Measurements from ENCODE around the gene RAI1. TPM values are rescaled to one million over a fixed set of nuclear protein-coding genes. Genes with fewer than 3 reads are reported as not detected.

Gene RAI1
- total and polyA plus RNA-seq, 2 donors: 4.3 to 10.9 TPM

DNA sequence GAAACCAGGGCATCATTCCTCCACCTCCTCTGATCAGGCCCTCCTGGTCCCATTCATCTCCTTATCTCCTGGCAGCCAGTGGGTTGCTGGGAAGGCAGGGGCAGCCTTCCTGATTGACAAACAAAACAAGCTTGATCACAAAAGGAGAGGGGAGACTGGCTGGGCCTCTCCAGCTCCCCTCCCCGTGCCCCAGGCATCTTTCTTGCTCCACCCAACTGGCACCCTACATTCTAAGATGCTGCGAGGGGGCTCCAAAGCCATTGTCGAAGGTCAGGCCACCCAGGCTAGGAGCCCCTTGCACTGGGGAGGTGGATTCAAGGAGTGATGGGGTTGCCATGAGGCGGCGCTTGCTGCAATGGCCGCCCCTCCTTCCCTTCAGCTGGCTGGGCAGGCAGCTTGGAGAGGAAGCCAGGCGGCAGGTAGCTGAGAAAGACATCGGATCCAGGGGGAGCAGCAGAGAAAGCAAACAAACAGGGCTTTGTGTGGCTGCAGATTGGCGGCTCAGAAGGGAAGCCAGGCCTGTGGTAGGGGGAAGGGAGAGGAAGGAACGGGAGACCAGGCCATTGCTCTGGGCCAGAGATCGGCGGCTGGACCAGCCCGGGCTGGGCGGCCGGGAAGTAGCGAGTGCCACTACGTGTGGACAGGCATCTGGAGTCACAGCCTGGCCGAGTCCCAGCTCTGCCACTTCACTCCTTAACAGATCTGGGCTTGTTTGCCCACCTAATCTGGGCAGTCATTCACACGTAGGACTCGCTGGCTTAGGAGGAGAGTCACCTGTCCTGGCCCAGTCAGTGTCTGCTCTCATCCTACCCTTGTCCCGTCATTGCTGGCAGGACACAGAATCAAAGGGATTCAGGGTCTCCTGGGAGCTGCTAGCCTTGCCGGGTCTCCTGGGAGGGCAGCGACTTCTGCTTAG lies 12.3 kb downstream of the RAI1 start:
- peaks cover 45 to 80% of the 10 kb centered on the region in 2 donors for H3K4me1 ChIP-seq (ENCODE audit: control insufficient read depth in 2 of 2, insufficient read depth in 2 of 2, low read length in 2 of 2)
- H3K27me3 ChIP-seq (ENCODE audit: control insufficient read depth in 2 of 2, insufficient read depth in 1 of 2, low read length in 1 of 2): no peaks in the 10 kb centered on the region
- WGBS: 35% methylated on average over 23 of the region's 23 CpGs
- no peaks in the 10 kb centered on the region for H3K9me3 ChIP-seq (ENCODE audit: control insufficient read depth in 2 of 2, insufficient read depth in 1 of 2, low read length in 1 of 2)
- peak overlapping the region; percentile 78 for H3K27ac ChIP-seq (ENCODE audit: low read depth in 1 of 2, low read length in 1 of 2)
- H3K4me3 ChIP-seq (ENCODE audit: low read length in 2 of 2): peak overlapping the region in 1 of 2 donors; percentile 79
- peak in 1 of 9 donors; percentile 54 for DNase-seq (ENCODE audit: low read depth in 6 of 9, low spot score in 9 of 9)
- no peaks in the 10 kb centered on the region for H3K36me3 ChIP-seq (ENCODE audit: control insufficient read depth in 2 of 2, insufficient read depth in 2 of 2, low read length in 1 of 2)

DNA sequence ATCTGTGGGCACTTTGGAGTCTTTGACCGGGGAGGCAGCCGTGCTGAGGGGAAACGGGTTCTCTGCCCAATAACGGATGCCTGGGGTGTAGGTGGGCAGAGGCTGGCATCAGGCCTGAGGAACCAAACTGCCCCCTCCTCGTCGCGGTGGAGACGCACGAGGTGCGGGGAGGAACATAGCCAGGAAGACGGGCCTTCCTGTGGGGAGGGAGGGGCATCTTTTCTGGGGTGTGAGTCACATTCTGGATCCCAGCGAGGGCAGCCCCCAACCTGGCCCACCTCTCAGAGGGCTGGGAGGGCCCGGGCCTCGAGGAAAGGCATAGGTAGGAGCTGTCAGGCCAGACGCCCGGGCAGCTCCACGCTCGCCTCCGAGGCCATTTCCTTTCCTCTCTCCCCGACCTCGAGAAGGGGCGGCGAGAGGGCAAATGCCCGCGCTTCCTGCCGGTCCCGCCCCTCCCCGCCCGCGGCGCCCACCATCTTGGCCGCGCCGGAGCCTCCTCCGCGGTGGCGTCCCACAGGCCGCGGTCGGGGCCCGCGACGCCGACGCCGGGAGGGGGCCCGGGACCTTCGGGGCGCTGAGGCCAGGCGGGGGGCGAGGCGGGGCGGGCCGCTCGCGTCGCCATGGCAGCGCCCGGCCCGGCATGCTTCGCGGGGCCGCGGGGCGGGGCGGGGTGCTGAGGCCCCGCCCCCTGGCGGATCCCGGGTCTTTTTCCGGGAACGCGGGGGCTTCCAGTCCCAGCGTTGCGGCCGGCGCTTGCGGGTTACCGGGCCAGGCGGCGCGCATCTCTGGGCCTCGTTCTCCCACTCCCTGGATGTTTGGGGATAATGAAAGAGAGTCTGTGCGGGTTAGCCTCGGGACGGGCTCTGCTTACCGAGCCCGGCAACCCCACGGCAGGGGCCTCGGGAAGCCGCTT lies 13.2 kb downstream of the RAI1 start:
- Histone ChIP-seq H3K4me1 (ENCODE audit: control insufficient read depth in 2 of 2, insufficient read depth in 2 of 2, low read length in 2 of 2) (peaks cover 45 to 86% of the 10 kb centered on the region in 2 donors), H3K9me3 (ENCODE audit: control insufficient read depth in 2 of 2, insufficient read depth in 1 of 2, low read length in 1 of 2) (no peaks in the 10 kb centered on the region), H3K27me3 (ENCODE audit: control insufficient read depth in 2 of 2, insufficient read depth in 1 of 2, low read length in 1 of 2) (no peaks in the 10 kb centered on the region), H3K36me3 (ENCODE audit: control insufficient read depth in 2 of 2, insufficient read depth in 2 of 2, low read length in 1 of 2) (no peaks in the 10 kb centered on the region), H3K4me3 (ENCODE audit: low read length in 2 of 2) (peak overlapping the region; percentile 79 to 91), H3K27ac (ENCODE audit: low read depth in 1 of 2, low read length in 1 of 2) (peak overlapping the region; percentile 78 to 87)
- peak in 4 of 9 donors; percentile 56 to 79 (median 70) for DNase-seq (ENCODE audit: low read depth in 6 of 9, low spot score in 9 of 9)
- under 1% methylated on average over 90 of the region's 90 CpGs for WGBS

DNA sequence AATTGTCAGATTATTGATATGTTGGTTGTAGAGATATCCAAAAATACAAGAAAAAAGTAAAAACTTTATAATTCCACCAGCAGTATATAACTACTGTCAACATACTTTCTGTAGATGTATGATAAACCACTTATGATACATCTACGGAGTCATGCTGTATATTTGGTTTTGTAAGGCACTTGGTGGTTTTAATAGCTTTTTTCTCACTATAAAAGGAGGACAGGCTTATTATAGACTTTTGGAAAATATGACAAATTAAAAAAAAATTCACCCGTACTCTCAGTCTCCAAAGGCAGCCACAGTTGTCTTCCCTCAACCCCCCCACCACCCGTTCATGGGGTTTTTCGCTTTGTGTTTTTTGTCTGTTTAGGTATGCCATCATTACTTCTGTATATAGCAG lies 14.8 kb downstream of the RAI1 start:
- 91% methylated on average over 4 of the region's 4 CpGs for WGBS
- H3K36me3 ChIP-seq (ENCODE audit: control insufficient read depth in 2 of 2, insufficient read depth in 2 of 2, low read length in 1 of 2): no peaks in the 10 kb centered on the region
- peaks cover 36 to 81% of the 10 kb centered on the region in 2 donors for H3K4me1 ChIP-seq (ENCODE audit: control insufficient read depth in 2 of 2, insufficient read depth in 2 of 2, low read length in 2 of 2)

DNA sequence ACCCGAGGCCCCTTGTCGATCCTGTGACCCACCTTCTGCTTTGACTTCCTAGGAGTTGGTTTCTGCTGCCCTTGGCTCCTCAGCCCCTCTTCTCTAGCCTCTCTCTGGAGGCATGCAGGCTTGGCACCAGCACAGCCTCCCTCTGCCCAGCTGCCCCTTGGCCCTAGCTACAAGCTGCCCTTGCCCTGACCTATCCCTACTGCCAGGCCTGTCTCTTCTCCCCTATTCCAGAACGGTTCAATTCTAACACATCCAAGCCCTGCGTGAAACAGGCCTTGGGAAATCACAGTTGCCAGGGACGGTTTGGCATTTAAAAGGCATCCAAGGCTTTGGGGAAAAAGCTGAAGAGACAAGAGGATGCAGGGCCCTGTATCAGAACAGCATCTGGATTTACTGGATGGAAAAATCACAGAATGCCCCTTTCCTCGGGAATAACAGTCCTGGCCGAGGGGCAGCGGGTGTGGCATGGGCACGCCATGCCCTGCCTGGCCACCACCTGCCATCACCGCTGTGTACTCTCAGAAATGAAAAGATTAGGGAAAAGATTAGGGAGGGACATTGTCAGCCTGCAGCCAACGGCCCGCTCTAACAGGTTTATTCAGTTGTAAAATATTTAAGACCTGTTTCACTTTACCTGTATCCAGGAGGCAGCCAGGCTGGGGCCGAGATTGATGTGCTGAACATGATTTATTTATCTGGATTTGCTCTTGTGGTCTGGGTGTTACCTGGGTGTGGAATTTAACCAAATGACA lies 15.8 kb downstream of the RAI1 start:
- peaks cover 0 to 11% of the 10 kb centered on the region in 2 donors for H3K27me3 ChIP-seq (ENCODE audit: control insufficient read depth in 2 of 2, insufficient read depth in 1 of 2, low read length in 1 of 2)
- DNase-seq (ENCODE audit: low read depth in 6 of 9, low spot score in 9 of 9): no peak
- no peak overlapping the region for H3K4me3 ChIP-seq (ENCODE audit: low read length in 2 of 2)
- no peaks in the 10 kb centered on the region for H3K9me3 ChIP-seq (ENCODE audit: control insufficient read depth in 2 of 2, insufficient read depth in 1 of 2, low read length in 1 of 2)
- H3K4me1 ChIP-seq (ENCODE audit: control insufficient read depth in 2 of 2, insufficient read depth in 2 of 2, low read length in 2 of 2): peaks cover 26 to 74% of the 10 kb centered on the region in 2 donors
- H3K36me3 ChIP-seq (ENCODE audit: control insufficient read depth in 2 of 2, insufficient read depth in 2 of 2, low read length in 1 of 2): no peaks in the 10 kb centered on the region
- WGBS: 94% methylated on average over 13 of the region's 13 CpGs
- H3K27ac ChIP-seq (ENCODE audit: low read depth in 1 of 2, low read length in 1 of 2): no peak overlapping the region

More for the DNA sequence above, 14.8 kb downstream of the RAI1 start:
- H3K27me3 ChIP-seq (ENCODE audit: control insufficient read depth in 2 of 2, insufficient read depth in 1 of 2, low read length in 1 of 2): peaks cover 0 to 10% of the 10 kb centered on the region in 2 donors
- DNase-seq (ENCODE audit: low read depth in 6 of 9, low spot score in 9 of 9): no peak
- no peaks in the 10 kb centered on the region for H3K9me3 ChIP-seq (ENCODE audit: control insufficient read depth in 2 of 2, insufficient read depth in 1 of 2, low read length in 1 of 2)
- H3K27ac ChIP-seq (ENCODE audit: low read depth in 1 of 2, low read length in 1 of 2): no peak overlapping the region
- H3K4me3 ChIP-seq (ENCODE audit: low read length in 2 of 2): no peak overlapping the region

DNA sequence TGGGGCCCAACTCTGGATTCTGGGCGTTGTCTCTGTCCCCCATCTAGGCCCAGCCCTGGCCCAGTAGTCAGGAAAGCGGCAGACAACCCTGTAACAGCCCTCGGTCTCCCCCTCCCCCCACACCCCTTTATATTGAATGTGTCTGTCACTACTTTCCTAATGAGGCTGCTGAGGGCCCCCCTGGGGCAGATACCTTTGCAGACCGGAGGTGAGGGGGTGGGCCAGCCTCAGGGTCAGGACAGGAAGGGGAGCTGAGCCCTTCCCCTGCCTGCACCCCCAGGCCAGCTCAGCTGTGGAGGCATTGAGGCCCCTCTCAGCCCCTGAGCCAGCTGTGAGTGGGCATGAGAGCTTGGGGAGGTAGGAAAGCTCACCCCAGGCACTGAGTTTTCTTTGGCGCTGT lies 17.1 kb downstream of the RAI1 start:
- no peaks in the 10 kb centered on the region for H3K9me3 ChIP-seq (ENCODE audit: control insufficient read depth in 2 of 2, insufficient read depth in 1 of 2, low read length in 1 of 2)
- H3K4me3 ChIP-seq (ENCODE audit: low read length in 2 of 2): no peak overlapping the region
- no peak overlapping the region for H3K27ac ChIP-seq (ENCODE audit: low read depth in 1 of 2, low read length in 1 of 2)
- peaks cover 14 to 74% of the 10 kb centered on the region in 2 donors for H3K4me1 ChIP-seq (ENCODE audit: control insufficient read depth in 2 of 2, insufficient read depth in 2 of 2, low read length in 2 of 2)
- DNase-seq (ENCODE audit: low read depth in 6 of 9, low spot score in 9 of 9): no peak
- 61% methylated on average over 5 of the region's 5 CpGs for WGBS
- no peaks in the 10 kb centered on the region for H3K36me3 ChIP-seq (ENCODE audit: control insufficient read depth in 2 of 2, insufficient read depth in 2 of 2, low read length in 1 of 2)
- H3K27me3 ChIP-seq (ENCODE audit: control insufficient read depth in 2 of 2, insufficient read depth in 1 of 2, low read length in 1 of 2): peaks cover 0 to 11% of the 10 kb centered on the region in 2 donors

DNA sequence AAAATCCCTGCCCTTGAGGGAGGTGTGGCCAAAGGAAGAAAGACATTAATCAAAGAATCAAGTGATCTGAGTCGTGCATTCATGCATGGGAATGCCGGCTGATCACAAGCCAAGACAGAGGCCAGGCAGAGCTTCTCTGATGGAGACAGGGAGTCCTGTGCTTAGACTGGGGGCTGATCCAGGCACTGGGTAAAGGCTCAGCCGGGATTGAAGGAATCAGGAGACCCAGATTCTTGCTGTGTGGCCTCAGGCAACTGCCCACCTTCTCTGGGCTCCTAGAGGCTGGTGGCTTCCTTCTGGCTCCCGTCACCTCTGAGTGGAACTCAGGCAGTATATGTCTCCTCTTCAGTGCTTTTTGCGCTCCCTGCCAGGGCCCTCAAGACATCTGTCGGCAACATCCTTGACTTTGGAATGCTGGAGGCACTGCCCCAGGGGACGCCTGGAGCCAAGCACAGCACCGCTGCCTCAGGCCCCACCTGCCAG lies 17.7 kb downstream of the RAI1 start:
- Histone ChIP-seq H3K27ac (ENCODE audit: low read depth in 1 of 2, low read length in 1 of 2) (no peak overlapping the region), H3K36me3 (ENCODE audit: control insufficient read depth in 2 of 2, insufficient read depth in 2 of 2, low read length in 1 of 2) (no peaks in the 10 kb centered on the region), H3K4me3 (ENCODE audit: low read length in 2 of 2) (no peak overlapping the region), H3K9me3 (ENCODE audit: control insufficient read depth in 2 of 2, insufficient read depth in 1 of 2, low read length in 1 of 2) (no peaks in the 10 kb centered on the region), H3K27me3 (ENCODE audit: control insufficient read depth in 2 of 2, insufficient read depth in 1 of 2, low read length in 1 of 2) (peaks cover 0 to 11% of the 10 kb centered on the region in 2 donors), H3K4me1 (ENCODE audit: control insufficient read depth in 2 of 2, insufficient read depth in 2 of 2, low read length in 2 of 2) (peaks cover 9 to 69% of the 10 kb centered on the region in 2 donors)
- 90% methylated on average over 8 of the region's 8 CpGs for whole genome bisulfite sequencing
- no peak for DNase-seq (ENCODE audit: low read depth in 6 of 9, low spot score in 9 of 9)

DNA sequence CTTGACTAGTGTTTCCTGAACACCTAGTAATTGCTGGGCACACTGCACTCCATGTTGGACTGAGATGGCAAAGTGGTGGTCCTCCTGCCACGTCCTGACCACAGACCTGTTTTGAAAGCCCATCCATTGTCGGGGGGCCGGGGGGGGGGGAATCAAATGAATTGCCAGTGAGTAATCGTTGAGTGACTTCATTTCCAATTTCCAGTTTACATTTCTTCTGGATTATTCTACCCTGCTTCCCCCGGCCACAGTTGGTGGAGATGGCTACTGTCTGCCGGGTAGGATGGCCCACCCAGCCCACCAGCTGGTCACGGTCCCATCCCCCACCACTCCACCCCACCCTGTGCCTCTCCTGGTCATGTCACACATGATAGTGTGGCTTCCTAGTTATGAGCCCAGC lies 18.2 kb downstream of the RAI1 start:
- no peak overlapping the region for H3K4me3 ChIP-seq (ENCODE audit: low read length in 2 of 2)
- WGBS: 96% methylated on average over 7 of the region's 7 CpGs
- H3K9me3 ChIP-seq (ENCODE audit: control insufficient read depth in 2 of 2, insufficient read depth in 1 of 2, low read length in 1 of 2): no peaks in the 10 kb centered on the region
- H3K4me1 ChIP-seq (ENCODE audit: control insufficient read depth in 2 of 2, insufficient read depth in 2 of 2, low read length in 2 of 2): peaks cover 6 to 64% of the 10 kb centered on the region in 2 donors
- peaks cover 0 to 11% of the 10 kb centered on the region in 2 donors for H3K27me3 ChIP-seq (ENCODE audit: control insufficient read depth in 2 of 2, insufficient read depth in 1 of 2, low read length in 1 of 2)
- H3K36me3 ChIP-seq (ENCODE audit: control insufficient read depth in 2 of 2, insufficient read depth in 2 of 2, low read length in 1 of 2): peaks cover 0 to 2% of the 10 kb centered on the region in 2 donors
- no peak for DNase-seq (ENCODE audit: low read depth in 6 of 9, low spot score in 9 of 9)
- H3K27ac ChIP-seq (ENCODE audit: low read depth in 1 of 2, low read length in 1 of 2): no peak overlapping the region

DNA sequence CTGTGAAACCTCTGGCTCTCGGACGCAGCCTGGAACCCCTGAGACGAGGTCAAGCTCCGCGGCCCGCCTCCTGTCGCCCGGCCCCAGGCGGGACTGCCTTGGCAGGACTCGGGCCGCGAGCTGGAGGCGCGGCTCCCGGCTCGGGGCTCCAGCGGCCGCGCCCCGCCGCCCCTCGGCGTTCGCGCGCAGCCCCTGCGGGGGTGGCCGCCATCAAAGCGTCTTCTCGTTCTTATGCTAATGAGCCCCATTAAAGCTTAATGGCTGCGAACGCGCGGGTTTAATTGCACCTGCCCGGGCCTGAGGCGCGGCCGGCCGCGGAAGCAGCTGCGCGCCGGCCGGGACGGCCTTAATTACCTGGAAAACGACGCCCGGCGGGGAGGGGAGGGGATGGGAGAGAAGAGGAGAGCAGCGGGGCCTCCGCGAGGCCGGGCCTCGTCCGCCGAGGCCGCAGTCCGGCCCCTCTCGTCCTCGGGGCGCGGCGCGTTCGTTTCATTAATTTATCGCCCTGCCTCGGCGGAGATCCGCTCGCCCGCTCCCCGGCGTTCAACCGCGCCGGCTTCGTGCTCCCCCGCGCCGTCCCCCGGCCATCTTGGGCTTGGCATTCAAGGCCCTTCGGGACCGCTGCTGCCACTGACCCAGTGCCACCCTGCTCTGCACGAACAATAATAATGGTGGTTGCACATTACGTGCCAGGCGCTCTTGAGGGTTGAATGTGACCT lies 19.2 kb downstream of the RAI1 start:
- H3K27ac ChIP-seq (ENCODE audit: low read depth in 1 of 2, low read length in 1 of 2): no peak overlapping the region
- H3K9me3 ChIP-seq (ENCODE audit: control insufficient read depth in 2 of 2, insufficient read depth in 1 of 2, low read length in 1 of 2): no peaks in the 10 kb centered on the region
- no peak overlapping the region for H3K4me3 ChIP-seq (ENCODE audit: low read length in 2 of 2)
- no peak for DNase-seq (ENCODE audit: low read depth in 6 of 9, low spot score in 9 of 9)
- peaks cover 3 to 4% of the 10 kb centered on the region in 2 donors for H3K36me3 ChIP-seq (ENCODE audit: control insufficient read depth in 2 of 2, insufficient read depth in 2 of 2, low read length in 1 of 2)
- WGBS: 81% methylated on average over 86 of the region's 86 CpGs
- peaks cover 3 to 58% of the 10 kb centered on the region in 2 donors for H3K4me1 ChIP-seq (ENCODE audit: control insufficient read depth in 2 of 2, insufficient read depth in 2 of 2, low read length in 2 of 2)
- H3K27me3 ChIP-seq (ENCODE audit: control insufficient read depth in 2 of 2, insufficient read depth in 1 of 2, low read length in 1 of 2): peaks cover 0 to 11% of the 10 kb centered on the region in 2 donors
